NB4 (cell line): Measurements from ENCODE around the gene DNAJC30.
A peak's percentile ranks its signal among the peaks of the same experiment; 100 is the strongest.

Source experiments
- DNase-seq: peaks from one replicate; pipeline ENCODE4 v3.0.0; 2010; ENCODE audit warnings: low read depth
- H3K4me3 ChIP-seq: one replicate; pipeline ENCODE4 v1.5.1; 2011; ENCODE audit warnings: mild to moderate bottlenecking, low read depth, low read length, moderate library complexity
- CTCF ChIP-seq: IDR thresholded peaks from one replicate; pipeline ENCODE4 v1.5.1; 2012; ENCODE audit warnings: low read depth, low read length
- MAX ChIP-seq: IDR thresholded peaks from 2 replicates; pipeline ENCODE4 v1.6.1; 2011; ENCODE audit warnings: low read depth, low read length
- MYC ChIP-seq: IDR thresholded peaks from 2 replicates; pipeline ENCODE4 v1.6.1; 2011; ENCODE audit warnings: low read depth, low read length
- POLR2A ChIP-seq: IDR thresholded peaks from 2 replicates; pipeline ENCODE4 v1.6.1; 2011; ENCODE audit warnings: mild to moderate bottlenecking; ENCODE audit not compliant: insufficient read length; ENCODE audit errors: extremely low read depth

The DNAJC30 gene

GRCh38 chr7:73669858-73670385 is 13.3 kb downstream of the DNAJC30 start:
- no peak for DNase-seq
- H3K4me3 ChIP-seq: no peak overlapping the region
- no peak for TF ChIP-seq MYC
- no peak for TF ChIP-seq MAX
- TF ChIP-seq CTCF: no peak
- TF ChIP-seq POLR2A: no peak

- DNase-seq: no peak
- H3K4me3 ChIP-seq: no peak overlapping the region
- no peak for TF ChIP-seq POLR2A
- TF ChIP-seq CTCF: no peak
- no peak for TF ChIP-seq MAX
Observed at GRCh38 chr7:73669288-73669701, 14.0 kb downstream of the DNAJC30 start.

- no peak overlapping the region for H3K4me3 ChIP-seq
- no peak for DNase-seq
Observed at GRCh38 chr7:73668886-73669230, 14.4 kb downstream of the DNAJC30 start.

GRCh38 chr7:73668103-73668885 is 15.0 kb downstream of the DNAJC30 start:
- no peak for DNase-seq
- TF ChIP-seq CTCF: no peak
- no peak for TF ChIP-seq POLR2A
- no peak for TF ChIP-seq MYC
- no peak for TF ChIP-seq MAX
- no peak overlapping the region for H3K4me3 ChIP-seq

More at GRCh38 chr7:73668886-73669230, 14.4 kb downstream of the DNAJC30 start:
- TF ChIP-seq MYC (no peak), CTCF (no peak), MAX (no peak), POLR2A (no peak)

GRCh38 chr7:73667344-73668102 is 15.7 kb downstream of the DNAJC30 start, which contains the start of gene VPS37D:
Gene VPS37D (plus strand): TSS chr7:73667831. CDS start chr7:73667959, 128 bp downstream.
- H3K4me3 ChIP-seq: no peak within 1 kb of the TSS
- DNase-seq: peak; percentile 93
- TF ChIP-seq POLR2A: no peak
- TF ChIP-seq CTCF: peak; percentile 76
